ENCODE measurements around the gene TRAF3.

The TRAF3 gene

DNA sequence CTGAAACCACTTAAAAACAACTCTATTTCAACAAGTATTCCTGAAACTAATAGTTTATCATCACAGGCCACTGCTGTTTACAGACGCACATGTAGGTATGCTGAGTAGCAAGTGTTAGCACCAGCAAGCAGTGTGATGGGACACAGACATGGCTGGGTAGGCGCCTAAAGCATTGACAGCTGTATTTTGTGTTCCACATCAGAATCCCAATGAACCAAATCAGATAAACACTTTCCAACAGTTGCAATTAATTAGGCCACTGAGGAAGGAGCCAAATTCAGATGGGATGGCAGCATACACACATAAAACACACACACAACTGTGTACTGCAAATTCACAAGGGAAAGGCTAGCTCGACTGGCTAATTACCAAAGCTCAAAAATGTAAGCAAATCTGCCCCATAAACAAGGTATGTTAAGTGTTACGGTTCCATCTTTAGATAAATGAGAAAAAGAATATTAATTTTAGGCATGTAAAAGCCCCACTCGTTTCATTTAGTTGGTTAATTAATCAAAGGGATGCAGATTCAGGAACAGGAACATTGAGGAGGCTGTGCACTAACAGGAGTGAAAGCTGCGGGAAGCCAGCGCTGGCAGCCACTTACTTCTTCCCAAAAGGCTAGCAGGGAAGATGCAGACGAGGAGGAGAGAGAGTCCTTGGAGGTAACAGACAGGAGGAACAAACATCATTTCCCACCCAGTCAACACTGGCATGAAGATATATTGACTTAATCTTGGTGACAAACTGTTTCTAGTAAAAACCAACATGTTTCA lies 178.6 kb downstream of the TRAF3 start:
- peaks cover 77% of the 10 kb centered on the region for H3K36me3 ChIP-seq (replicated peaks)

DNA sequence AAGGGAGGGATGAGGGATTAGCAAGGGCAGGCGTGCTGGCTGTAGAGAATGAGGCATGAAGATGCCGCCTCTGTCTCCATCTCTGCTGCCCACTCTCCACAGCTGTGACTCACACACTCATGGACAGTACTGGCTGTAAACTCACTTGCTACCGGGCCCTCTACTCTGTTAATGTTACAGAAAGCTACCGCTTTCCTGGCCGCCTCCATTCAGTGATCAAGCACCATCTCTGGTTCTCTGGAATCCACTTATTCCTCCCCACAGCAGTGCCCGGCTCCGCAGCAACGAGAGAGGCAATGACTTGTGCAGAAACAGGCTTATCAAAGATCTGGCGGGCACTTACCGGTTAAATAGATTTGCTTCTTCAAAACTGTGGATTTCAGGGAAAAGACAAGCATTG lies 180.0 kb downstream of the TRAF3 start:
- TF ChIP-seq, protein P1, sequence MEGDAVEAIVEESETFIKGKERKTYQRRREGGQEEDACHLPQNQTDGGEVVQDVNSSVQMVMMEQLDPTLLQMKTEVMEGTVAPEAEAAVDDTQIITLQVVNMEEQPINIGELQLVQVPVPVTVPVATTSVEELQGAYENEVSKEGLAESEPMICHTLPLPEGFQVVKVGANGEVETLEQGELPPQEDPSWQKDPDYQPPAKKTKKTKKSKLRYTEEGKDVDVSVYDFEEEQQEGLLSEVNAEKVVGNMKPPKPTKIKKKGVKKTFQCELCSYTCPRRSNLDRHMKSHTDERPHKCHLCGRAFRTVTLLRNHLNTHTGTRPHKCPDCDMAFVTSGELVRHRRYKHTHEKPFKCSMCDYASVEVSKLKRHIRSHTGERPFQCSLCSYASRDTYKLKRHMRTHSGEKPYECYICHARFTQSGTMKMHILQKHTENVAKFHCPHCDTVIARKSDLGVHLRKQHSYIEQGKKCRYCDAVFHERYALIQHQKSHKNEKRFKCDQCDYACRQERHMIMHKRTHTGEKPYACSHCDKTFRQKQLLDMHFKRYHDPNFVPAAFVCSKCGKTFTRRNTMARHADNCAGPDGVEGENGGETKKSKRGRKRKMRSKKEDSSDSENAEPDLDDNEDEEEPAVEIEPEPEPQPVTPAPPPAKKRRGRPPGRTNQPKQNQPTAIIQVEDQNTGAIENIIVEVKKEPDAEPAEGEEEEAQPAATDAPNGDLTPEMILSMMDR (IDR thresholded peaks at IDR 0.05; ENCODE audit: low read depth, low read length, missing control alignments) = no peak
- no peak overlapping the region for H3K4me3 ChIP-seq (ENCODE audit: low read depth, low read length)
- no peaks in the 10 kb centered on the region for H3K27me3 ChIP-seq (replicated peaks)
- in situ Hi-C loops (cut with HindIII; ENCODE audit: low pct_ligation_motif_present, low sequenced_read_pairs) = no loop called here
- H3K36me3 ChIP-seq (replicated peaks) = peaks cover 83% of the 10 kb centered on the region
- no peak overlapping the region for H3K27ac ChIP-seq
- DNase-seq = no peak

More for the DNA sequence above, 178.6 kb downstream of the TRAF3 start:
- H3K27me3 ChIP-seq (replicated peaks) = no peaks in the 10 kb centered on the region
- no peak for DNase-seq
- H3K4me3 ChIP-seq (ENCODE audit: low read depth, low read length) = no peak overlapping the region
- TF ChIP-seq, protein P1 (IDR thresholded peaks at IDR 0.05; ENCODE audit: low read depth, low read length, missing control alignments) = no peak
- in situ Hi-C loops (cut with HindIII; ENCODE audit: low pct_ligation_motif_present, low sequenced_read_pairs) = no loop called here
- H3K27ac ChIP-seq = no peak overlapping the region

DNA sequence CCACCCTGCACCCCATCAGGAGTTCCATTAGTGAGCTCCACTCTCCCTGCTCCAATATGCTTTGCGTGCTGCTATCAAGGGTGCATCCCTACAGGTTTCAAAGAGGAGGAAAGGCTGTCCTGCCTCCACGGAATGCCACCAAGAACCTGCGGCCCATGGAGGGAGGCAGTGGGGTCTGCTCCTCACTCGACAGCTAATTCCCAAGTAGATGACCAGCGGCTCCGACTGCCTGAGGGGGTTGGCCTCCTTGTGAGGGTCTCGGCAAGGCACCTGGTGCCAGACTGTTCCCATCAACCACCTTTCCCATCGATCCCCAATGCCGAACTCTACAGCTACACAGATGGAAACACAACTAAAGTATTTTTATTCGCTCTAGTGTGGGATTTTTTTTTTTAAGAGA lies 181.2 kb downstream of the TRAF3 start:
- Histone ChIP-seq H3K4me3 (ENCODE audit: low read depth, low read length) (no peak overlapping the region), H3K27me3 (replicated peaks) (no peaks in the 10 kb centered on the region), H3K27ac (no peak overlapping the region), H3K36me3 (replicated peaks) (peaks cover 83% of the 10 kb centered on the region)
- DNase-seq = no peak
- TF ChIP-seq, protein P1 (IDR thresholded peaks at IDR 0.05; ENCODE audit: low read depth, low read length, missing control alignments) = no peak
- in situ Hi-C loops (cut with HindIII; ENCODE audit: low pct_ligation_motif_present, low sequenced_read_pairs) = no loop called here
